Fibroblast of peridontal ligament (primary cell): Measurements from ENCODE around the gene MUC2.

Source experiments
- DNase-seq: peaks from one replicate; pipeline ENCODE4 v3.0.0-alpha.2; 2010; ENCODE audit errors: extremely low read depth

The MUC2 gene

DNA sequence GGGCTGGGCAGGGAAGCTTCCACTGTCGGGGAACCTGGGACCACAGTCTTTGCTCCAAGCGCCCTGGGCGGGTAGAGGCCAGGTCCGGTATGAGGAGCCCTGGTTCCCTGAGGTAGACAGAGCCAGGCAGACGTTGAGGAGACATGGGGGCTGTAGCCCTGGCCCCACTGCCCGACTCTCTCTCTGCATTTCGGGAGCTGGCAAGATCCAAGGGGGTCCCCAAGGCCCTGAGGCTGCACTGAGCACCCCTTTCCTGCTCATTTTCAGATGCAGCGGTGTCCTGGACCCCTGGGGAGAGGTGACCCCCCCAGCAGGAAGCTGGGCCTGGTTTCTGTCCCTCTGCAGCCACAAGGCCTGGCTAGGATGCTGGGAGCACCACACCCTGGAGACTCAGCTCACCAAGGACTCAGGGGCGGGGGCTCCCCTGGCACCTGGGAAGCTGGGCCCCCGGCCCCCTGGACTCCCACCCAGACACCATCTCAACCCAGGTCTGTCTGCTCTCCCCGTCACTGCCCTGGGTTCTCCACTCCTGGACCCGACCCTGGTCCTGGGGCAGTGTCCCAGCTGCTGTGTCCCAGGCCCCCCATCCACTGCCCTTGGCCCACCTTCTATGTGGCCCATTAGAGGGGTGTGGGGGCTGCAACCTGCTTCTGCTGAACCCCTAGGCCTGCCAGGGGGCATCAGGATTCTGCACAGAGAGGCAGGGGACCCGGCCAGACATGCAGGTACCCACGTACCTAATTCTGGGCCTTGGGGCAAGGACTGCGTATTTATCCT is 23.1 kb upstream of the MUC2 start:
- DNase-seq: no peak

DNA sequence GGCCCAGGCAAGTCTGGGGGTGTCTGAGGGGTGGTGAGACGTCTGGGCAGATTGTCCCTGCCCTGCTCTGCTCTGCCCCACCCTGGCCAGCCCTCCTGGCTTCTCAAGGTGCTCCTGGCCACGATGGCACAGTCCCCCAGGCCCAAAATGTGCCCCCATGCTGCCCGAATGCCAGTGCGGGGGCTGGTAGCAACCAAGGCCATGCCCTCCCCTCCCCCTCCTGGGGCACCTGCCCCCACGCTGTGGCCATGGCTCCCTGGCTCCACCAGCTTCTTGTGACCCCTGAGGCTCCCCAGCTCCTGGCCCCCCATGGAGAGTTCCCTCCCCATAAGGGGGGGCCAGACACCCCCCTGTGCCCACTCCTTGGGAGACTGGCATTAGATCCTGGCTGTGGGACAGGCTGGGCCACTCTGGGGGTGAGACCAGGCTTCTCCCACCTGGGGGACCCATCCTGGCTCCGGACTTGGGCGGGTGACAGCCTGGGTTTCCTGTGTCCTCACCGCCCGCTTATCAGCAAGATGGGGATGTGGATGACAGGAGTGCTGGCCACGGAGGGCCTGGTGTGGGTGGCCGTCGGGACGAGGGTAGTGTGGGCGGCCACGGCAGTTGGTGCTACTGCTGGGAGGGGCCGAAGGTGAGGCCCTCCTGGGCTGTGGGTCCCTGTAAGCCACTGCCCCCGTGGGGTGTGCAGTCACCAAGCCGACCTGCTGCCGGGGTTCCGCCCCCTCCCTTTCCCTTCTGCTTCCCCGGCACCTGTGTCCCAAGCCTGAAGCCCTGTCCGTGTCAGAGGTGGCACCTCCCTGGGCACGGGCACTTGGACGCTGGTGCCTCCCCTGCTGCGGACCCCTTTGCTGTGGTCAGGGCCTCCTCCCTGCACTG is 22.3 kb upstream of the MUC2 start:
- DNase-seq: no peak

DNA sequence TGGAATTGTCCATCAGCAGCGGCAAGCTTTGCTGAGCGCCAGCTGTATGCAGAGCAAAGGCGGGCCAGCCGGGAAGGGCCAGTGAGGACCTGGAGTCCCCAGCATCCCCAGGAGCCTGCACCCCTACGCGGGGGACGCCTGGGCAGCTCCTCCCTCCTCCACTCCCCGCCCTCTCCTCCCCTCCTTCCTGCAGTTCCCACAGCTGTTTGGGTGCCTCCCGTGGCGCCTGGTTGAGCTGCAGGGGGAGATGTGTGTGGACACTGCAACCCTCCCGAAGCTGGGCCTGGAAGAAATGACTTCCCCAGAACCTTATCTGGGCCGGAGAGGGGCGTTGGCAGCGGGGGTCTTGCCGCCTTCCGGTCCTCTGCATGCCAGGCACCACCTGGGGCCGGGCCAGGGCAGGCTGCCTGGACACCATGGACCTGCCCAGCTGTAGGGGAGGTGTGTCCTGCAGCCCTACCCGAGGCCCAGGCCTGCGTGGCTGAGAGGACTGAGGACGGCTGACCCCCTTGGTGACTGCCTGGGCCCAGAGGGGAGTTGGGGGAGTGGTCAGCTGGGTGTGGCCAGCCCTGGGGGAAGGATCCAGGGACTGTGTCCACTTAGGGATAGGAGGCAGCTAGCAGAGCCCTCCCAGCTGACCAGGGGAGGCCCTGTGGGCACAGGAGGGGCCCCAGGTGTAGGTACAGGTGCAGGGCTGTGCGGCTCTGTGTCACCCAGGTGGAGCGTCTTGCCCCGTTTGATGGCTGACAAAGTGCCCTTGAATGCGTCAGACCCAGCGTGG is 21.4 kb upstream of the MUC2 start:
- no peak for DNase-seq

DNA sequence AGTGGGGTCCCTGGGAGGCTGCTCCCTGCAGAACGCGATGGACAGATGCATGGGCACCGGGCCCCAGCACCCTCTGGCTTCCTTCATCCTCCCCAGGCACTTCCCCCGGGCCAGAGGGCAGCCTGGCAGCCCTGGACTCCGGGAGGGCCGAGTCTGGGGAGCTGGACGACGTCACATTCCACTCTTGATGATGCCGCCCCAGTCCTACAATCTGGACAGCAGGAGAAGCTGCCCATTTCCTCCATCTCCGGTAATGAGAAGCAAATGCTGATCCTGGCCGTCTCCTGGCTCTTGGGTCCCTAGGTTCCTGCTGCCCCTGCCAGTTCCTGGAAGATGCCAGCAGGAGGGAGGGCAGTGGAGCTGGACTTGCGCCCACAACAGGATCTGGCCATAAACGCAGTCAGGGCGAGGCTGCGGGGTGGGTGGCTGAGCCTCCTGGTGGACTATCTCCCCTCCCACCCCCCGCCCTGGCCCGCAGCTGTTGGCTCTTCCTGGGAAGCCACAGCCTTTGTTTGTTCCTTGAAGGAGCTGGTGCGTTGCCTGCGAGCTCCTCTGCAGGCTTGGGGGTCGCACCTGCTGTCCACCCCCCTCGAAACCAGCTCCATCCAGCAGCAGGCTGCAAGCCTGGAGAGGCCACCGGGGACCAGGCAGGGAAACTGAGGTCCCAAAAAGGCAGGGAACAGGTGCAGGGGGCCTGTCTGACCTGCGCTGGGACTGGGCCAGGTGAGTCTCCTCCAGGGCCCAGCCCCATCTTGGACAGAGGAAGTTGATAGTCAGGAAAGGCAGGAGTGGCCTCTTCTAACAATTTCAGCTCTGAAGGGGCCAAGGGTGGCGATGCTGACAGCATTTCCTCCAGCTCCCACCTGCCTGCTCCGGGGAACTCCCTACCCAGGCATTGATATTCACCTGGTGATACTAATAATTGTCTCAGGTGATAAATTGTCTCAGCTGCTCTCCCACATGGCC is 20.2 kb upstream of the MUC2 start:
- peak; percentile 70 for DNase-seq

GRCh38 chr11:1055109-1055703 is 19.5 kb upstream of the MUC2 start:
- no peak for DNase-seq

- DNase-seq: no peak
Measured at GRCh38 chr11:1055990-1056771, 18.5 kb upstream of the MUC2 start.

DNA sequence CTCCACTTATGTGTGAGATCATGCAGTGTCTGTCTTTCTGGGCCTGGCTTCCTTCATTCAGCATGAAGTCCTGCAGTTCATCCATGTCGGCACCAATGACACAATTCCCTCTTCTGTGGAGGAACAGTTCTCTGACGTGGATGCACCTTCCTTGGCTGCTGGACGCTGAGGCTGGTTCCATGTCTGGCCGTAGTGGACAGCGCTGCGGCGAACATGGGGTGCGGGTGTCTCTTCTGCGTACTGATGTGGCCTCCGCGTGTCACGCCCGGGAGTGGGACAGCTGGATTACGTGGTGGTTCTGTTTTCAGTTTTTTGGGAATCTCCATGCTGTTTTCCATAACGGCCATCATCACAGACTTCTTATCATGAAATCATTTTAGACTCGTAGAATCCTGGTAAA is 16.9 kb upstream of the MUC2 start:
- DNase-seq: no peak

DNA sequence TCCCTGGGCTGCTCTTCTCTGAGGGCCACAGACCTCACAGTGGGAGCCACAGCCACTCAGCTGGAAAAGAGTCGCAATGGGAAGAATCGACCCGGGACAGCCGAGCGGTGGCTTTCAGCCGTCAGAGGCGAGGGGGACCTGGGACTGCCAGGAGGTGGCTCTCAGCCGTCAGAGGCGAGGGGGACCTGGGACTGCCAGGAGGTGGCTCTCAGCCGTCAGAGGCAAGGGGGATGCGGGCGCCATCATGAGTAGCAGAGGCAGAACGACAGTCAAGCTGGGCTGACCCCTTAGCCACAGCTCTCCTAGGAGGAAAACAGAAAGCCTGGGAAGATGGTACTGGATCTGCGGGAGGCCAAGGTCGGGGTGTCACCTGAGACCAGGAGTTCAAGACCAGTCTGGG is 14.9 kb upstream of the MUC2 start:
- no peak for DNase-seq

GRCh38 chr11:1060410-1060809 is 14.3 kb upstream of the MUC2 start:
- no peak for DNase-seq

DNA sequence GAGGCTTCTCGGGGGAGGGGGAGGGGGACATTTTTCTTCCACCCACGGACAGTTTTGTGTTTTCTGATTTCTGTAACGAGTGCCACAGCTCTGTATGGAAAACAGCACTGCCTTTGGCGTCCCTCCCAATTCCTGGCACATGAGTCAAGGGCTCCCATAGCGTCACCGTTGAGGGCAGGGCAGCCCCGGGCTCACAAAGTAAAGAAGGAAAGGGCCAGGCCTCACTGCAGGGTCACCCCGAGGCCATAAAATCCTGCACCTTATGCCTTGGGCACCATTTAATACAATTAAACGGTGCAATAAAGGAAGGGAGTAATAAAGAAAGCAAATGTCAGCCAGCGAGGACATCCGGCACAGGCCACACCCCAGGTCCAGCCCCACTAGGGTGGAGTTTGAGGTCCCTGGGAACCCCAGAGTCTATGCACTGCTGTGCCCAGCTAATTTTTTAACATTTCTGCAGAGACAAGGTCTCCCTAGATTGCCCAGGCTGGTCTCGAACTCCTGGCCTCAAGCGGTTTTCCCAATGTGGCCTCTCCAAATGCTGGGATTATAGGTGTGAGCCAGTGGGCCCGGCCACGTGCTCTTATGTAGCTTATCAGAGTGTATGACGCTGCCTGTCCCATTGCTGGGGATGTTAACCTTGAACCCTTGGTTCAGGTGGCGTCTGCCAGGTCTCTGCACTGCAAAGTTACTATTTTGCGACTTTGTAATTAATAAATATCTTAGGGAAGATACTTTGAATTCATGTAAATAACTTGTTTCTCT is 13.6 kb upstream of the MUC2 start:
- DNase-seq: peak; percentile 76

DNA sequence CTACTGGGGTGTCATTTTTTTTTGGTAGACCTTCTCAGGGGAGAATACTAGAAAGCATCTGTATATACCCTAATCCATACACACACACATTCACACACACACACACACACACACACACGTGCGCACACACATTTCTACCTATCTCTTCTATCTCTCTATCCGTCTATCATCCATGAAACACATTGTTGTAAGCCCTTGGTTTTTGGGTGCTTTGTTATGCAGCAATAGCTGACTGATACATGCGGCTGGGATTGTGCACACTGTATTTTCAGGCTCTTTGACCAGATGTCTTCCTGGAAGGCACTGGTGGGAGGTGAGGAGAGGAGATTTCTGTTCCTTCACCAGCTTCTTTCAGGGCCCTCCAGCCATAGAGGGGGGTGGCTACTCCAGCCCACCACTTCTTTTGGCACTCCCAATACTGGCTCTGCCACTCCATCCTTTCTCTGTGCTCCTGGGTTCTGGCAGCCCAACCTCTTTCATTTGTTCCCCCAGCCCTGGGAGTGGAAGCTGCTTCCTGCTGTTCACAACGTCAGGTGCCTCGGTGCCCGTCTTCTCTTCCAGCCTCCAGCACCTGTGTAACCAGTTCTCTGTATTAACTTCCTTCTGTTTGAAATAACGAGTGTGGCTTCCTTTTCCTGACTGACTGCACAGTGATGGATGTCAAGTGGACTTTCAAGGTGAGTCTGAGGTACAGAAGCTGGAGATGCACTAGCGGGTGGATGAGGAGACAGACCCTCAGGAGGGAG is 12.4 kb upstream of the MUC2 start:
- no peak for DNase-seq

DNA sequence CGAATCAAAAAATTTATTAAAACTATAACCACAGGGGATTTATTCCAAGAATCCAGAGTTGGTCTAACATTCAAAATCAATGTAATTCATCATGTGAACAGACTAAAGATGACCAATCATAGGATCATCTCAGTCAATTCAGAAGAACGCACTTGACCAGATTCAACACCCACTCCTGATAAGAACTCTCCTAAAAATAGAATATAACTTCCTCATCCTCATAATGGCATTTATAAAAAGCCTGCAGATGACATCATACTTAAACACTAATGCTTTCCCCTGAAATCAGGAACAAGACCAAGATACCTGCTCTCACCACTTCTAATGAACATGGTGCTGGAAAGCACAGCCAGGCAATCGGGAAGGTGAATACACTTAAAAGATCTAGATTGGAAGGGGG is 10.5 kb upstream of the MUC2 start:
- no peak for DNase-seq

DNA sequence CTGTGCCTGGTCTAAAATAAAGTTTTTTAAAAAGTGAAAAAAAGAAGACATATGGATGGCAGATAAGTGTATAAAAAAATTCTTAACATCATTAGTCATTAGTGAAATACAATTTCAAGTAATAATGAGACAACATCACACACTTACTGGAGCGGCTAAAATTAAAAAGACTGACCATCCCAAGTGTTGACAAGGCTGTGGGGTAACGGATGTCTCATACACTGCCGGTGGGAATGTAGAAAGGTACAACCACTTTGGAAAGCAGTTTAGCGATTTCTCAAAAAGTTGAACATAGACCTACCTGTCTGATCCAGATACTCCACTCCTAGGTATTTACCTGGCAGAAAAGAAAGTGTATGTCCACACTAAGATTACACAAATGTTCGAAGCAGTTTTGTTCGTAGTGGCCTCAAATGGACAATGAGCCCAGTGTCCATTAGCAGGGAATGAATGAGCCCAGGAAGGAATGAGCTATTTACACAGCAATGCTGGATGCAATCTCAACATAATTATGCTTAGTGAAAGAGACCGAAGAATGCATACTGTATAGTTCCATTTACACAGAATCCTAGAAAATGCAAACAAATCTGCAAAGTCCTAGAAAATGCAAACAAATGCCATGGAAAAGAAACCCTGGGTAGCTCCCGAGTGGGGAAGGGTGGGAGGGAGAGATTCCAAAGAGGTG is 6.7 kb upstream of the MUC2 start:
- no peak for DNase-seq

- no peak for DNase-seq
Measured at GRCh38 chr11:1069740-1070139, 4.9 kb upstream of the MUC2 start.

GRCh38 chr11:1070594-1071462 is 3.8 kb upstream of the MUC2 start:
- no peak for DNase-seq

DNA sequence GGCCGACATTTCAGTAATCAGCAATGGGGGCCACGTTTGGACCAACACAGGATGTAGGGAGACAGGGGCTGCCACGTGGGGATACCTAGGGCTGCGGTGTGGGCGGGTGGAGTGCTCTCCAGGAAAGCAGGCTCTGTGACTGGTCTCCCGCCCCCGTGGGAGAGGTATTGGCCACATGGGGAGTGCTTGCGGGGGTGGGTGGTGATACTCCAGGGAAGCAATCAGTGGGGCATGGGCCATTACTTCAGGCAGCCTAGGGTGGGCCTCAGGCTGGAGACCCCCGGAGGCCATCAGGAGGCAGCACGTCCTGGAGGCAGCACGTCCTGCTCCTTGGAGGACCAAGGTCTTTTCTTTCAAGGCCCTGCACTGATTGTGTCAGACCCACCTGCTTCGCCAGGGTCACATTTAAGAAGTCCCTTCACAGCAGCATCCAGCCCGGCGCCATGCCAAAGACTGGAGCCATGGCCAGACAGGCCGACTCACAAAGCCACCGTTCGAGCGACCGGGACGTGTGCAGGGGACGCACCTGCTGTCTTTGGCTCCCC is 3.0 kb upstream of the MUC2 start:
- no peak for DNase-seq
